ENCODE results near the gene HOXA4. TPM values are rescaled to one million over a fixed set of nuclear protein-coding genes. Genes with fewer than 3 reads are reported as not detected.

HOXA4 gene
- polyA plus RNA-seq, 4 donors = 22.0 to 26.2 (median 23.3) TPM

DNA sequence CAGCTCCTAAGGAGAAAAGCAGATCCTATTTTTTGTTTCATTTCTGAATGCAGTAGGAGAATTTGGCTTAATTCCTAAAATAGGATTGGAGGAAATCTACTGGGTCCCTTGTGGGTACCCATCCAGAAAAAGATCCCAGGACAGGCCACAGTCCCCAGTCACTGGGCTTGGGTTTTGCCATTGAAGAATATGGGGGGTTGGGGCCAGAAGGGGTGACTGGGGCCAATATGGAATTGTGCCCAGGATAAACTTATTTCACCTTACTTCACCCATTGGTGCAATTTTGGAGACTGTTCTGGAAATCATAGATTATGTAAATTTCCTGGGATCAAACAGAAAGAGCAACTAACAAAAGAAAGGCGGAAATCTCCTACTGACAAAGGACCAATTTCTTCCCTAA, 7.9 kb upstream of the HOXA4 start:
- no peak for DNase-seq (ENCODE audit: low read depth in 4 of 4, low spot score in 3 of 4)

DNA sequence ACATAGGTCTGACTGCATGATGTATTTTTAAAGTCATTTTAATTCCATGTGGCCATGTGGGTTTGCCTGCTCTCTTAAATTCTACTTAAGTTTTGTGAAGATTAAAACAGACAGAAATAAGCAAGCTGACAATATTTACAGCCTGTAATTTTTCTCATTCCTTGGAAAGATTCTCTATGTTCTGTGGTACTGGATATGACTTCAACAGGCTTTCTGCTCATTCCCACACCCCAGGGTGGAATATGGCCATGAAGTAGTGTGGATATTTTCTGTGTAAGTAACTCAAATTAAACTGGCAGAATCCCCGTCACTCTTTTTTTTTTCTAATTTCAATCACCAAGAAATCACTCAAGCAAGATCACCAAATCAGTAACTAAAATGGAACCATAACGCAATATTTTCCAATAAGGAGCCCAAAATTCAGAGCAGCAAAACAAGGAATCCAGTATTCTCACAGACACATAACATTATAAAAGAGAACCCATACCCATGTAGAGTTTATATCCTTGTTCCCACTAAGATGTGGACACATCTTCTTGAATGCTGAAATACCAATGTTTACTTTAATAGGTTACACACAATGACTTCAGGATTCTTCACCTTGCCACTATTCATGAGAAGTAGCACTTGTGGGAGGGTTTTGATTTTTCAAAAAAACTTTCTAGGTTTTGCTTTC, 7.2 kb upstream of the HOXA4 start:
- no peak for DNase-seq (ENCODE audit: low read depth in 4 of 4, low spot score in 3 of 4)

DNA sequence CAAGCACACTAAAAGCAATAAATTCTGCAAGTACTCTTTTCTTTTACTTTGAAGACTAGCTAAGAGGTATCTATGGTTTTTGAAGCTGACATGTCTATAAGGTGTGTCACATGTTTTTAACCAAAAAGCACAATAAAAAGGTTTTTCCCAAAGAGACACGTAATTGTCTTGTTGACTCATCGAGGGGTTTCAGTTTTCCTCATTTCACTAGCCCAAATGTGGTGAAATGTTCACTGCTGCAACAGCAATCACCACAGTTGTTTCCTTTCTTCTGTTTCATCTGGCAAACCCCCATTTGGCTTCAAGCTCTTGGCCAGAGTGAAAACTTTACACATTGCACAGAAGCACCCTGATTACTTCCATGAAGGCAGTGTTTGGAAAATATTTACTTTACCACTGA, 3.8 kb upstream of the HOXA4 start:
- DNase-seq (ENCODE audit: low read depth in 4 of 4, low spot score in 3 of 4) = no peak

DNA sequence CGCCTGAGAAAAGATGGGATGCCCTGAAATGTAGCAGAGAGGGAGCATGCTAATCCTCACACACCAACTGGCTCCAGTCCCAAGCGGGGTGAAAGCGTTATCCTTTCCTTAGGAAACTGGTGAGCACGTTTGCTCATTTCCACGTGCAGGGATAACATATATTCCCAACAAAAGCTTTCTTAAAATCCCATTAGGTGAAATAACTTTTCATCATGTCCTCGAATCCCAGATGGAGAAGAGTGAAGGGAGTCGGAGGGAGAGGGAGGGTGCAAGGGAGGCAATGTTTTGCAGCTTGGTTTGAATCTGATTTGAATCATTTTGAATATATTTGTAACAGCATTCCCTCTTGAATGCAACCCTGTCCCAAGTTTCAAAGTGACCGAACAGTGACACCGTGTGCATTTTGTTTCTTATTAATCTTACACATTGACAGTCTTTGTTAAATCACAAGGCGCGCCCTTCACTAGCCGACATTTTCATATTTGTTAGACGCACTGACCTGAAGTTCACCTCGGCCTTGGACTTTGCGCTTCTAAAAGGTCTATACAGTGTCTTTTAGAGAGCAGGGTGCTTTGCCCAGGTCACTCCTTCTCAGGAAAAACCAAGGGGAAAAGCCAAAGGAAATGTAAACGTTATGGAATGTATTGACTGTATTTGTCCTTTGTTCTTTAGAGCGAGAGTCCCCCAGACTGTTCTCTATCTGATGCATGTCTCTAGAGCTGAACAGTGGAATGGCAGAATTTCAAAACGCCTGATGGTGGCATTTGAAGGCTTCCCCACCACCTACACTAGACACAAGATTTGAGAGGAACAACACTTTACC, 3.1 kb upstream of the HOXA4 start:
- DNase-seq (ENCODE audit: low read depth in 4 of 4, low spot score in 3 of 4) = no peak

DNA sequence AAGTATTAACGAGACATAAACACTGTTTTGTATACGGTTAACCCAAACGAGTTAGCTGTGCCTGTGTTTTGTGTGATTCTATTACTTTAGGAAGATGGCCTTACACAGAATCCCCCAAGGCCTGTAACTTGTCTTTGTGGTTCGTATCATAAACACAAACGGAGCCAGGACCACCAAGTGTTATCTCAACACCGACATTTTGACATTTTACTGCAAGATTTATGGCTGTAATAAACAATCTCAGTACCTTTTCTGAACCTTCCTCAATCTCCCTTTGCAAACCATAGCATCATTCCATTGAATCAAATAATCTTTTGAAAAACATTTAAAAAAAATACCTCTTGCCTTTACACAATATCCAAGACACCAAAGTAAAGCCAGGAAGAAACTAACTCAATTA, 2.4 kb upstream of the HOXA4 start:
- no peak for DNase-seq (ENCODE audit: low read depth in 4 of 4, low spot score in 3 of 4)

DNA sequence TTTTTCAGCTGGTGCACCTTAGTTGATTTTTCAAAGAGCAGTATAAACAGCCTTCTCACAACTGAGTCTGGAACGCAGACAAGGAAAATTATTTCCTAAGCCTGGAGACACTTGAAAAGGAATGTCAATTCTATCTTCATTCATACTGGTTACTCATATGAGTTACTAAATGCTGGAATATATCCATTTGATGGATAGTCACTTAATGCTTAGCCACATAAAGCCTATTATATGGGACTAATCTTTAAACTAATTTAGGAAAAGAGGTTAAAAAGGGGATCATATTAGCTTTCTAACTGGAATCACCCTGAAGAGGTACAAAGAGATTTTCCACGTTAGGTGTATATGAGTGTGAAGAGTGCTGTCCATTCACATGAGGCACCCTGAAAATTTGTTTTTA, 1.7 kb upstream of the HOXA4 start:
- DNase-seq (ENCODE audit: low read depth in 4 of 4, low spot score in 3 of 4) = no peak

DNA sequence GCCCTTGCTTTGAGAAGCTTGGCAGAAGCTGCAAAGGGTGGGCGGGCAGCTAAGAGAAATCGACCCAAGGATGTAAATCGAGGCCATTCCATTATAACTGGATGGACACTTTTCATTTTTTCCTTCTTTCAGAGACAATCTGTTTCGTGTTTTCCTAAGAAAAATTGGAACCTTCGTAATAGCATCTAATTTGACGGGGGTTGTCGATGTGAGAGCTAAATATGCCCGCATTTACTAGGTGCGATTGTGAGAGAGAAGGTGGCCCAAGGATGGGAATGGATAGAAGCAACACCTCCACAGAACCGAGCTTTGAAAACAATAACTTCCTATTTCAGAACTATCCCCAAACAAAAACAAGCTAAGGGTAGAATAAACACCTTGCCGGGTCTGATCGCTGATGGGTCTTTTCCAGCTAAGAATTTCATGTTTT, 848 bp upstream of the HOXA4 start:
- no peak for DNase-seq (ENCODE audit: low read depth in 4 of 4, low spot score in 3 of 4)

DNA sequence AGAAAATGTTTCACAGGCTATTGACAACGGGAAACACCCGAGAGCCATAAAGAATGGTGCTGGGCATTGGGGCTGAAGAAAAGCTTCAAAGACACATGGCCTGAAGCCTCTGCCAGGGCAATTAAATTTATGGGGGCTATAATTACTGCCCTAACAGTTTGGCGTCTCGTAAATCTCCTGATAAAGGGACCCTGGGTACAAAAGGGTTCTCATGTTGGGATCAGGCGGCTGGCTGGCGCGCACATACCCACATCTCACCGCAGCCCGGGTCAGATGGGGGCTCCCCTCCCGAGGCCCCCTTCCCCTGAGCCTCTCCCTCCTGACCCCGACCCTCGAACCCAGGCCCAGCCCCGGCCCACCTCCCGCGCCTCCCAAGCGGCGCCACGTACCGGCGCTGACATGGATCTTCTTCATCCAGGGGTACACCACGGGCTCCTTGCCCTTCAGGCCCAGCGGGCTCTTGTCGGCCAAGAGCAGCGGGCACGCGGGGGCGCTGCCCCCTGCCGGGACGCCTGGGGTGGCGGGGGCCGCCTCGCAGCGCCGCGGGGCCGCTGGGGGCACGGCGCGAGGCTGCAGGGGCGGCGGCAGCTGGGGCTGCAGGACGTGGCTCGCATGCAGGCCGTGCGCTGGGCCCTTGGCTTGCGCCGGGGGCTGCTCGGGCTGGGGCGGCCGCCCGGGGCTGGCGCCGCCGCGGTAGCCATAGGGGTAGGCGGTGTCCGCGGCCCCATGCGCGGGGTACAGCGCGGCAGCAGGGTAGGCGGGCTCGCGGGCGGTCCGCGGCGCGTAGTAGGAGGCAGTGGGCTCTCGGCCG, 623 bp downstream of the HOXA4 start:
- no peak for DNase-seq (ENCODE audit: low read depth in 4 of 4, low spot score in 3 of 4)

DNA sequence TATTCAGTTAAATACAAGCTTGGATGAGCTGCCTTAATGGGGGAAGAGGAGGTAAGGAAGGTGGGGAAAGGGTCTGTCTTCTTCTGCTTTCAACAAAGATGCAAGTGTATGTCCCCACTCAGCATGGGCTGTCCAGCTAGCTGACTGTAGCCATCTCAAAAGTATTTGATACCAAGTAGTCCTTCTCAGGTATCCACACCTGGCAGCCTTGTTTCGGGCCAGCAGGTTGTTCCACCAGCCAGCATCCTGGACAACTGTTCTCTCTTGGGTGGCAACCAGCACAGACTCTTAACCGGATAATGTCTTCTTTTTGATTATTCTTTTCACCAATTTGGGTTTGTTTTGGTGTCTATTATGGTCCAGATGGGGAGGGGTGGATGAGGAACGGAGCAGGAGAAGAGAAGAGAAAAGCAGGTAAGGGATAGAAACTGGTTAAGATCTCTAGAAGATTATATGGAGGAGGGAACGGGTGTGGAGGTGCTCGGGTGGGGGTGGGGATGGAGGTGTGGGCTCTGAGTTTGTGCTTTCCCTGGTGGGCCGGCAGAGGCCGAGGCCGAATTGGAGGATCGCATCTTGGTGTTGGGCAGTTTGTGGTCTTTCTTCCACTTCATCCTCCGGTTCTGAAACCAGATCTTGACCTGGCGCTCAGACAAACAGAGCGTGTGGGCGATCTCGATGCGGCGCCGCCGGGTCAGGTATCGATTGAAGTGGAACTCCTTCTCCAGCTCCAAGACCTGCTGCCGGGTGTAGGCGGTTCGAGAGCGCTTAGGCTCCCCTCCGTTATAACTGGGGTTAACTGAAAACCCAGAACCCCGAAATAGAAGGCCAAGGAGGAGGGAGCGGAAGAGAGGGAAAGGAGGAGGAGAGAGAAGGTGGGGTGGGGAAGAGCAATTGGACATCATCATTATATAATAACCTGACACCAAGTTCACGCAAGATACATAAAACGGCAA, 1.5 kb downstream of the HOXA4 start:
- DNase-seq (ENCODE audit: low read depth in 4 of 4, low spot score in 3 of 4) = no peak

DNA sequence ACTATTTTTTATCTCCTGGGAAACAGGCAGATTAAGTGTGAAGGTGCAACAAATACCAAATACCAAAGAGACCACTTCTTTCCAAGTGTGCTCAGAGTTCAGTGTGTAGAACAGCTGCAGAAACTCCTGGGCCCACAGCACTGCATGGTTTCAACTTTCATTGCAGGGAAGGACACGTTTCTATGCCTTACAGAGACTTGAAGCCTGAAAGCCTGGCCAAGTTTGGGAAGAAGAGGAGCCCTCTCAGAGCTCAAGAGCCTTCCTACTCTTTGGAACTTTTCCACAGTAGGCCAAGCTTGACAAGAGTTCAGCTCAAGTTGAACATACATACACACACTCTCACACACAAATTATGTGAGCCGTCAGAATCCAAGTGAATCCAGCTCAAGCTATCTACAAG, 2.5 kb downstream of the HOXA4 start:
- no peak for DNase-seq (ENCODE audit: low read depth in 4 of 4, low spot score in 3 of 4)

DNA sequence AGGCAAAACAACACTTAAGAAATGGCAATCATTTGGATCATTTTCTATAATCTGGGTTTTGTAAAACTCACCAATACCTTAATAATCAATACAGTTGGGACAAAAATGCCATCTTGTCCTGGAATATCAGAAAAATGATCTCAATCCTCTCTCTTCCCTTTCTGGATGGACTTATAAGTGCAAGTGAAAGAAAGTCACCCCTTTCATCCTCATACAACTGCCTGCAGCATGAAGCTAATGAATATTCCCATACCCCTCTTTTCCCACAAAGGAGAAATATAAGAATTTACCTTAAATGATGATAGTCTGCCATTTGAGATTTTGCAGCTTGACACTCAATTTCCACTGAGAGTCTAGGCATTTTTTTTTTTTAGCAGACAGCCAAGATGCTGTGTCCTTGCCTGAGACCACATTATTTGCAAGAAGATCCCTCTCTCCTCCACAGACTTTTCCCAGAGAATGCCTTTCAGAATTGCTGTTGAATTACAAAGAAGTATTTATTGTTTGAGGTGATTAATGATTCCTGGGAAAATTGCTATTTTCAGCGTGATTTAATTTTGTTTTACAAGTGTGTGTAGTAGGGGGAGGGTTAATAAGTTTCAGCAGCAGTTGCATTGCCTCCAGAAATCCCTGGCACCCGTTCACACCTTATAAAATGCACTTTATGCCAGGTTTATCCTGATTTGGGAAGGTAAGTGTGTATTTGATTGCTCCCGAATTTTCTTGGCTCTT, 3.8 kb downstream of the HOXA4 start:
- no peak for DNase-seq (ENCODE audit: low read depth in 4 of 4, low spot score in 3 of 4)

DNA sequence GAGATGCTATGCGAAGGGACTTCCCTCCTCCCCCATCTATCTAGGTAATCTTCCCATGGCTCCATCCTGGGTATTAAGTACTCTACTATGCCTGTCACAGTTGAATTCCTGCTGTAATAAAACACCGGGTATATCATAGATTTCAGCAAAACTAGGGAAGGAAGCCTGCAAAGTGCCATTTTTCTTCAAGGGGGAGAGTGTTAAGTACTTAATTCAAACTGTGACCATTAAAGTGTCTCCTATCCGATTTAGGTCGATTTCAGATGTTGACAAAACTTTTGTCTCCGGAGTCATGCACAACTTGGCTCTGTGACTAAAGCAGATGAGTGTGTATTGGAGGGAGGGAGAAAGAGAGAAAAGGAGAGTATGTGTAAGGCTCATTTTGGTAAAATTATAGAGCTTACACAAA, 4.6 kb downstream of the HOXA4 start:
- DNase-seq (ENCODE audit: low read depth in 4 of 4, low spot score in 3 of 4) = no peak

DNA sequence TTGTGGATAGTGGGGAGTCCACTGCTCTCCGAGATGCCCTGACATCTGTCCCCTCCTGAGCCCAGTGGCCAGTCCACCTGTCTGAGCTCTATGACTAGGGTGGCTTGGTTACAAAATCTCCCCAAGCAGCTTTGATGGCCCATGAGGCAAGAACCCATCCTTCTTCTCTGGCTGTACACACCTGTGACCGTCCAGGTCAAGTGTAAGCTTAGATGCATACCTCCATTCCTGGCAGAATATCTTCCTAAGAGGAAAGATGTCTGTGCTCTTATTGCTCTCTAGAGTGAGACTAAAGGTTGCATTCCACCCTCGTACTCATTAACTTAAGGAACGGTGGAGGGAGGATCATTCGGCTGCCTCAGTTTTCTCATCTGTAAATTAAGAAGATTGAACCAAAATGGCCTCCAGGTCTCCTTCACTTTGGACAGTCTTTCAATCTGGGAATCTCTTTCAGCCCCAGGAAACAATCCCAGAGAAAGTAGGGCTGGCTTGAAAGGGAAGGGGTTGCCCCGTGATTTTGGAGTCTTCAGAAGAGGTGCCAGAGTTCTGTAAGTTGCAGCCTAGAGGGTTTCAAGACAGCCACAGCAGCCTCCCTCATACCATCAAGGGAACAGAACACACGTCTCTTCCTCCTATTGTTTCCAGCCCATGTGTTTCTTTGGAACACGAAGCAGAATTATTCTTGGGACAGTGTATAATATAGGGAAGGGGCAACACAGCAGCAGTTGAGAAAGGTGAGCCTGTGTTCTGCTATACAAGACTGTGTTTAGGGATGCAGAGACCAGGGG, 5.5 kb downstream of the HOXA4 start:
- DNase-seq (ENCODE audit: low read depth in 4 of 4, low spot score in 3 of 4) = no peak

DNA sequence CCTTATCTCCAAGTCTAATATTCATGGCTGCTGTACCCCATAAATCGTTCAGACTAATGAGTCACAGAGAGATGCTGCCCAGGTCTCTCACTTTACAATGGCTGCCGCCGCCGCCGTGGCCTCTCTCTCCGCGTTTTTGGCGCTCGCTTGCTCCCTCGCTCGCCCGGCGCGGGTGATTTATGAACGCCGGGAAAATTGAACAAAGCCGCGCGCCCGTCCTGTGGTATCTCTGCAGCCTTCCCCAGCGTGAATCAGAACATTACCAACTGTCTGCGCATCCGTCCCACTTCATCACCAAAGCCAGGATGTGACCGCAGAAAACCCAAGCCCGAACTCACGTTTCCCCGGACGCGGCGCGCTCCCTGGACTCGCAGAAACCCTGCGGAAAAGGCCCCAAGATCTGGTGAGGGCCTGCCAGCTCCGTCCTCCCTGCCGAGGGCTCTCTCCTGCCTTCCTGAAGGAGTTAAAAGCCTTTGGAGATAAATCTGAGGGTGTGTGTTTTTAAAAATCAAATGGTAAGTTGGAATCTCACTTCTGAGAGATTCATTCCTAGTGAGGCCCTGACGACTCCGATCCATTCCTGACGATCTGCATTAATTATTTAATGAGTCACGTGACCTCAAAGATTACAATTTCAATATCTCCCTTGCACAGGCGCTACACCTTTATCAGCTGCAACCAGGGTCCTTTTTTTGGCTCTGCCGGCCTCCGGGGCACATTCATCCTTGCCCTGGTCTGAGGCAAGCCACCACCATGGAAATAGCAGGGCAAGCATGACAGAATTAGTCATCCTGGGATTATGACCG, 6.3 kb downstream of the HOXA4 start:
- DNase-seq (ENCODE audit: low read depth in 4 of 4, low spot score in 3 of 4) = no peak

DNA sequence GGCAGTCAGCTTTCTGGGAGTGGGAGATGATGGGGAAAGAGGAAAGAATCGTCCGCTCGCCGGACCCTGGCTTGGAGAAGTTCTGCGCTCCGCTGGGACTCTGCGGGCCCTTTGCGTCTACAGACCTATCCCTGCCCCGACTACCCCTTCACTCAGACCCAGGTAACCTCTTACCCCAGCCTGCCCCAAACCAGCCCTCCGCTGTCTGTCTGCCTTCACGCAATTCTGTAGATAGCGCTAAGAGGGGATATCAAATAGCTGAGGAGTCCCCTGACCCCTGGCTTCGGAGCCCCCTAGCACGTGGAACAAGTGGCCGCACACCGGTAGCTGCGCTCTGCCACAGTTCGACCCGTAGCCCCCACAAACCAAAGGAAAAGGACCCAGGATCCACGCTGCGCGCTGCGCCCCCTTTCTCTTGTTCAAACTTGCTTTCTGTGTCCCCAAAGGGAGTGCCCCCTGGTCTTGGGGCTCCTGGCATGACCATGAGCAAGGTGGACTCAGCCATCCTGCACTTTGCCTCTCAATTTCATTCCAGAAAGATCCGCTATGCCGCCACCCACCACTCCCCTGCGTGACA, 7.0 kb downstream of the HOXA4 start:
- no peak for DNase-seq (ENCODE audit: low read depth in 4 of 4, low spot score in 3 of 4)

DNA sequence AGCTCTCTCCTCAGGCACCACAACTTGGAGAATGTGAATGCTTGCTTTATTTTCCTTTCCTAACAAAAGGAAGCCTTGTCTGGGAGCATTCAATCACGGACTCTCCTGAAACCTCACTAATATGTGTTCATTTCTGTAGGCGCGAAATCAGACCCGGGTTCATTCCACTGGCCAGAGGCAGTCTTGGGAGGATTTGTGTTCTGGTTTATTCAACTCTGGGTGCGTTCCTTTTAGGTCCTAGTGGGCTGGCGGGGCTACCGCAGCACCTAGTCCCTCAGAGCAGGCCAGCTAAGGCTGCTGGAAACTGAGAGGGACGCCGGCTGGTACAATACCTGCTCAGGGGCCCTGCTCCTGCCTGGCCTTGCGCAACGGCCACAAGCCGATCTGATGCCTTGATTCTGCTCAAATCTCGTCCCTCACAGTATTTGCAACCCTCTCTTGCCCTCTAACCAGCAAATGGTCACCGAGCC, 7.5 kb downstream of the HOXA4 start:
- DNase-seq (ENCODE audit: low read depth in 4 of 4, low spot score in 3 of 4) = no peak

DNA sequence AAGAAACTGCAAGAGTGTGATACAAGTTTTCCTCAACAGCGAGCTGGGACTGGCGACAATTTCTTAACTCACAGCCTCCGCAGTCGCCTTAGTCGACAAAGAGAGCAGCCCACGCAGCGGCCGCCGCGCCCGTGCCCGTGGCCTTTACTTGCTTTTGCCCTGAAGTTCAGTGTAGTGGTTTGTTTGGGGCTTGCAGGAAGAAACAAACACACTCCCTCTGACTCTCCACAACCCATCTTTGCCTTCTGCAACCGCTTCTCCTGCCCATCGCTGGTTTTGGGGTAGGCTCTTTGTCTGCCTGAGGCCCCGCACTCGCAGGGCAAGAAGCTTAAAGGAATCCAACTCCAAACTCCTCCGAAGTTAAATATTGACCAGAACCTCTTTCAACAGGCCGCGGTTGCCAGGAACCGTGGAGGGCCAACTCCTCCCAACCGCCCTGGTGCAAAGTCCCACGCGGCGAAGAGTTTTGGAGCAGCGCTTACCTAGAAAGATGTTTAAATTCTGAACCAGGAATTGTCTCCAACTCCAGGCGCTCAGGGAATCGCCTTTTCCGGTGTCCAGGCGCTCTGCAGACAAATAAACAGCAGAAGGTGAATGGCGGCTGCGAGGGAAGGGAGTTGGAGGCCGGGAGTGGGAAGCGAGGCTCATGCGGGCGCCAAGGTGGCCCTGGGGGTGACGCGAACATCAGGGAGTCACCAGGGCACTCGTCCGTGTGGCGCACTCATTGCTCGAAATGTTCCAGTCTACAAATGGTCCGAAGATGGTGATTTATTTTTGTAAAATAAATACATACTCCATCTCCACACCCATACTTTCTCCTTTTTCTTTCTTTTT, 8.3 kb downstream of the HOXA4 start:
- no peak for DNase-seq (ENCODE audit: low read depth in 4 of 4, low spot score in 3 of 4)
